Neural crest cell (in vitro differentiated cells): ENCODE results near the gene RPL6. TPM values are rescaled to one million over a fixed set of nuclear protein-coding genes. Genes with fewer than 3 reads are reported as not detected.

Experiments
- DNase-seq: peaks from one replicate; pipeline ENCODE4 v3.0.0; 2021; ENCODE audit warnings: low read depth, mixed read lengths, low spot score
- H3K27ac Mint-ChIP-seq: one replicate; pipeline ENCODE4 v1.8.0; 2021; ENCODE audit warnings: mild to moderate bottlenecking, mixed read lengths; ENCODE audit not compliant: unreplicated experiment
- H3K27me3 Mint-ChIP-seq: 2 replicates; pipeline ENCODE4 v1.8.0; 2021; ENCODE audit warnings: low read depth, mild to moderate bottlenecking, mixed read lengths
- H3K36me3 Mint-ChIP-seq: 2 replicates; pipeline ENCODE4 v1.8.0; 2021; ENCODE audit warnings: low read depth, mild to moderate bottlenecking, mixed read lengths
- H3K4me1 Mint-ChIP-seq: 2 replicates; pipeline ENCODE4 v1.8.0; 2021; ENCODE audit warnings: mixed read lengths
- H3K4me3 Mint-ChIP-seq: one replicate; pipeline ENCODE4 v1.8.0; 2021; ENCODE audit warnings: mild to moderate bottlenecking, mixed read lengths
- H3K9me3 Mint-ChIP-seq: 2 replicates; pipeline ENCODE4 v1.8.0; 2021; ENCODE audit warnings: mixed read lengths
- total RNA-seq: library from RNA; stranded (reverse); gene quantifications from 2 replicates; pipeline ENCODE4 v1.2.1, GENCODE V29; 2021
- TF ChIP-seq, protein P1 (sequence below): fragments of 200-600 bp; sonication (generic); conservative IDR thresholded peaks from 2 replicates; pipeline ENCODE4 v1.5.0; 2021; ENCODE audit warnings: antibody characterized with exemption, mild to moderate bottlenecking

Gene RPL6
- total RNA-seq, 1 donor from 2014 or later: 1,997 TPM

DNA sequence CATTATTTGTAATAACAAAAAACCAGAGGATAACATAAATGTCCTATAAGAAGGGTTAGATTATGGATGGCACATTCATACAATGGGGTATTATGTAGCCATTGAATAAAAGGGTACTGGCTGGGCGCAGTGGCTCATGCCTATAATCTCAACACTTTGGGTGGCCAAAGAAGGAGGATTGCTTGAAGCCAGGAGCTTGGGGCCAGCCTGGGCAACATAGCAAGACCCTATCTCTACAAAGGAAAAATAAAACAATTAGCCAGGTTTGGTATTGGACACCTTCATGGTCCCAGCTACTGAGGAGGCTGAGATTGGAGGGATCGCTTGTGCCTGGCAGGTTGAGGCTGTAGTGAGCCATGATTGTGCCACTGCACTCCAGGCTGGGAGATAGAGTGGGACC lies 24.1 kb upstream of the RPL6 start:
- TF ChIP-seq, protein P1, sequence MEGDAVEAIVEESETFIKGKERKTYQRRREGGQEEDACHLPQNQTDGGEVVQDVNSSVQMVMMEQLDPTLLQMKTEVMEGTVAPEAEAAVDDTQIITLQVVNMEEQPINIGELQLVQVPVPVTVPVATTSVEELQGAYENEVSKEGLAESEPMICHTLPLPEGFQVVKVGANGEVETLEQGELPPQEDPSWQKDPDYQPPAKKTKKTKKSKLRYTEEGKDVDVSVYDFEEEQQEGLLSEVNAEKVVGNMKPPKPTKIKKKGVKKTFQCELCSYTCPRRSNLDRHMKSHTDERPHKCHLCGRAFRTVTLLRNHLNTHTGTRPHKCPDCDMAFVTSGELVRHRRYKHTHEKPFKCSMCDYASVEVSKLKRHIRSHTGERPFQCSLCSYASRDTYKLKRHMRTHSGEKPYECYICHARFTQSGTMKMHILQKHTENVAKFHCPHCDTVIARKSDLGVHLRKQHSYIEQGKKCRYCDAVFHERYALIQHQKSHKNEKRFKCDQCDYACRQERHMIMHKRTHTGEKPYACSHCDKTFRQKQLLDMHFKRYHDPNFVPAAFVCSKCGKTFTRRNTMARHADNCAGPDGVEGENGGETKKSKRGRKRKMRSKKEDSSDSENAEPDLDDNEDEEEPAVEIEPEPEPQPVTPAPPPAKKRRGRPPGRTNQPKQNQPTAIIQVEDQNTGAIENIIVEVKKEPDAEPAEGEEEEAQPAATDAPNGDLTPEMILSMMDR: no peak
- Mint-ChIP-seq H3K27me3 (no peaks in the 10 kb centered on the region), H3K4me1 (peaks cover 5% of the 10 kb centered on the region), H3K9me3 (no peaks in the 10 kb centered on the region), H3K27ac (no peak overlapping the region), H3K4me3 (no peak overlapping the region), H3K36me3 (no peaks in the 10 kb centered on the region)
- no peak for DNase-seq

DNA sequence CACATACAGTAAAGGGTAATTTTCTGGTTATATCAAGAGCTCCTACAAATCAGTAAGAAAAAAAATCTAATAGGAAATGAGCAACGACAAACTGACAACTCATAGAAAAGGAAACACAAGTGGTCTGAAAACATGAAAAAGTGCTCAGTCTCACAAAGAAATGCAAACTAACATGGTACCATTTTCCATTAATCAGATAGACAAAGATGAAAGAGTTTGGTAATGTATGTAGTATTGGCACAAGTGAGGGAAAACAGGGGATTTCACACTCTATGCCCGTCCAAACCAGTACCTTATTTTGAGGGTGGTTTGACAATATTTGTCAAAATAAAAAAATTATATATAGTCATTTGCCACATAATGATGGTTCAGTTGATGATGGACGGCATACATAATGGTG lies 22.6 kb upstream of the RPL6 start:
- Mint-ChIP-seq H3K9me3 (no peaks in the 10 kb centered on the region), H3K4me1 (no peaks in the 10 kb centered on the region), H3K4me3 (no peak overlapping the region), H3K36me3 (no peaks in the 10 kb centered on the region), H3K27me3 (no peaks in the 10 kb centered on the region), H3K27ac (no peak overlapping the region)
- no peak for DNase-seq
- TF ChIP-seq, protein P1: no peak

DNA sequence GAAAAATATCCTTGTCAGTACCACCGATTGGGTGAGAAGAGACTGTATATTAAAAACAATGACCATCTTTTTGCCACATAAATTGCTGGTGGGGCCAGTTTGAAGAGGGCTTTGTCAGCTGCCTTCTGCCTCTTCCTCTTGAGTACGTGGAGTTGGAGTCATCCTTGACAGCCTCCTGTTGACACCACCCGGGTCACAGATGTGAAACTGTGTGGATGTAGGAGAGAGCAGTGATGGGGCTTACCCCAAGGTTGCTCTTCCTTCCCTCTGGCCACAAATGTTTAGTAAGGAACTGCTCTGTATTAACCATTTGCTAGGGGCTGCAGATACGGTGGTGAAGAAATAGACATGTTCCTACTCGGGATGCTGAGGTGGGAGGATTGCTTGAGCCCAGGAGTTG lies 21.5 kb upstream of the RPL6 start:
- TF ChIP-seq, protein P1: no peak
- no peak overlapping the region for H3K4me3 Mint-ChIP-seq
- H3K36me3 Mint-ChIP-seq: no peaks in the 10 kb centered on the region
- no peak for DNase-seq
- no peak overlapping the region for H3K27ac Mint-ChIP-seq
- H3K4me1 Mint-ChIP-seq: no peaks in the 10 kb centered on the region
- no peaks in the 10 kb centered on the region for H3K9me3 Mint-ChIP-seq
- H3K27me3 Mint-ChIP-seq: no peaks in the 10 kb centered on the region

DNA sequence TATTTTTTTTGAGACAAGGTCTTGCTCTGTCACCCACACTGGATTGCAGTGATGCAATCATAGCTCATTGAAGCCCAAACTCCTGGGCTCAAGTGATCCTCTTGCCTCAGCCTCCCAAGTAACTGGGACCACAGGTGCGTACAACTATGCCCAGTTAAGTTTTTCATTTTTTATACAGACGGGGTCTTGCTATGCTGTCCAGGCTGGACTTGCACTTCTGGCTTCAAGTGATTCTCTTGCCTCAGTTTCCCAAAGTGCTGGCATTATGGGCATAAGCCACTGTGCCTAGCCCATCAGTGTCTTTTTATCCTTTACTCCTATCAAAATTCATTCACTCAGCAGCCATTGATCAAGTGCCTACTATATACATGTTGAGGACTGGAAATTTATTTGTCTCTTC lies 18.4 kb upstream of the RPL6 start:
- no peak for DNase-seq
- TF ChIP-seq, protein P1: no peak
- no peaks in the 10 kb centered on the region for H3K9me3 Mint-ChIP-seq
- H3K27ac Mint-ChIP-seq: no peak overlapping the region
- H3K27me3 Mint-ChIP-seq: no peaks in the 10 kb centered on the region
- no peak overlapping the region for H3K4me3 Mint-ChIP-seq
- no peaks in the 10 kb centered on the region for H3K36me3 Mint-ChIP-seq
- peaks cover 9% of the 10 kb centered on the region for H3K4me1 Mint-ChIP-seq

DNA sequence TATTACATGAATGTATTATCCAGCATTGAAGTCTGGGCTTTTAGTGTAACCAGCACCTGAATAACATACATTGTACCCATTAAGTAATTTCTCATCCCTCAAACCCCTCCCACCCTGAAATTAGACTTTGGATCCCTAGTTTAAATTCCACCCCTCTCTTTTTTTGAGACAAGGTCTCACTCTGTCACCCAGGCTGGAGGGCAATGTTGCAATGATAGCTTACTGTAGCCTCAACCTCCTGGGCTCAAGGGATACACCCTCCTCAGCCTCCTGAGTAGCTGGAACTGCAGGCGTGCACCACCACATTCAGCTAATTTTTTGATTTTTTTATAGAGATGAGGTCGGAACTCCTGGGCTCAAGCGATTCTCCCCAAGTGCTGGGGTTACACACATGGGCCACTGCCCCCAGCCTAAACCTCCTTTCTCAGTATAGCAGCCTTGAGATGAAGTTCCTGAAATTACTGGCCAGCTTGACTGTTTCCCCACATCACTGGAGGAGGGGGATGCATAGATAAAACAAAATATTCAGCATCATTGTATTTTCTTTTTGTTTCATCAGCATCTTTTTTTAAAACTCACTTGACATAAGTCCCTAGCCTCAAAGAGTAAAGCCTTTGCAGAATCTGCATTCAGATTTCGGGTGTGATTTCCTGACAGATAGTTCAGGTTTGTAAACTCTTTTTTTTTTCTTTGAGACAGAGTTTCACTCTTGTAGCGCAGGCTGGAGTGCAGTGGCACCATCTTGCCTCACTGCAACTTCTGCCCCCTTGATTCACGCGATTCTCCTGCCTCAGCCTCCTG lies 16.4 kb upstream of the RPL6 start:
- TF ChIP-seq, protein P1: no peak
- H3K36me3 Mint-ChIP-seq: no peaks in the 10 kb centered on the region
- H3K4me3 Mint-ChIP-seq: no peak overlapping the region
- H3K27ac Mint-ChIP-seq: no peak overlapping the region
- peaks cover 25% of the 10 kb centered on the region for H3K4me1 Mint-ChIP-seq
- H3K9me3 Mint-ChIP-seq: no peaks in the 10 kb centered on the region
- no peaks in the 10 kb centered on the region for H3K27me3 Mint-ChIP-seq
- no peak for DNase-seq
